Heart left ventricle (tissue), 13 donors: ENCODE measurements around the gene LMBR1.

Experiments used
- POLR2A ChIP-seq, 2 donors: fragments of 450-650 bp; IDR thresholded peaks; one replicate each; pipeline ENCODE4 v1.6.1; 2017; ENCODE audit warnings: antibody characterized with exemption in 2 of 2, mild to moderate bottlenecking in 2 of 2, moderate library complexity in 2 of 2
- TF ChIP-seq, protein P1 (sequence below), 12 donors: fragments of 200-600 bp; sonication (generic) in 4 of 12; IDR thresholded peaks; one replicate each; pipeline versions ENCODE4 v1.5.0 to v1.8.0; 2018 to 2022; ENCODE audit warnings: antibody characterized with exemption in 12 of 12, mild to moderate bottlenecking in 5 of 12
- donor health status: ischemic (EF 13 %, LVEDD 7.1; RV severe dilation, severe dysfunction).
- donor health status: DM: no; HTN: yes; CAD: no.
- donor health status: DM: no; HTN: no; CAD: no.
- donor health status: ischemic (EF 25% LVEDD 6.9; RV normal size, moderate dysfunction).
- donor health status: ischemic (EF 25% LVEDD 5.7; RV mildly dilated, moderate dysfunction).
- donor health status: ischemic (EF 35%, LVEDD 5.7; RV mildly dilated, moderate dysfunction).
- donor health status: nonischemic (EF 11% LVEDD 7.7; RV severe dilation, severe dysfunction).
- donor health status: DM: yes; HTN: yes; CAD: no.
- donor health status: PGD.
- donor health status: ischemic (EF 29% LVEDD 5.4; RV normal size, mild dysfunction).
- donor health status: nonischemic (EF 23%, LVEDD 6.1; RV moderate dilation, normal function).

DNA sequence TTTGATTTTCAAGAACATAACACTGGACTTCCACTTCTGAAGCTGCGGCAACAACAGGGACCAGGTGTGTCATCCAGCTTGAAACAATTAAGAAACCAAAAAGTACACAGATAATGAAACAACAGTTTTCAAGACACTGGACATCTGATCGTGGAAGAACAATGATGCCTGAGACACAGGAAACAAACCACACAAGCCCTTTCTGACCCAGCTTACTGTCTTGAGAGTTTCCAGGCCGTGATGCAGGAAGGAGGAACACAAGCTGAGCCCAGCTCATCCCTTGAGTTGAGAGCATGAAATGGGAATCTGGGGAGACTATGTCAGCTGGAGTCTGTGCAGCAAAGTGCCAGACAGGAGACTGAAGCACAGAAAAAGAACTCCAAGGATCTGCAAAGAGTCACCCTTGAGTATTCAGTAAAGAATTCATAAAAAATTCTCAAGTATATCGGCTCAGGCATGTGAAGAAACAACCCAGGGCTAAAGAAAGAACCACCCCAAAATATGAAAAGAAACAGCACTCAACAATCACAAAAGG, 160.8 kb downstream of the LMBR1 start:
- TF ChIP-seq, protein P1, sequence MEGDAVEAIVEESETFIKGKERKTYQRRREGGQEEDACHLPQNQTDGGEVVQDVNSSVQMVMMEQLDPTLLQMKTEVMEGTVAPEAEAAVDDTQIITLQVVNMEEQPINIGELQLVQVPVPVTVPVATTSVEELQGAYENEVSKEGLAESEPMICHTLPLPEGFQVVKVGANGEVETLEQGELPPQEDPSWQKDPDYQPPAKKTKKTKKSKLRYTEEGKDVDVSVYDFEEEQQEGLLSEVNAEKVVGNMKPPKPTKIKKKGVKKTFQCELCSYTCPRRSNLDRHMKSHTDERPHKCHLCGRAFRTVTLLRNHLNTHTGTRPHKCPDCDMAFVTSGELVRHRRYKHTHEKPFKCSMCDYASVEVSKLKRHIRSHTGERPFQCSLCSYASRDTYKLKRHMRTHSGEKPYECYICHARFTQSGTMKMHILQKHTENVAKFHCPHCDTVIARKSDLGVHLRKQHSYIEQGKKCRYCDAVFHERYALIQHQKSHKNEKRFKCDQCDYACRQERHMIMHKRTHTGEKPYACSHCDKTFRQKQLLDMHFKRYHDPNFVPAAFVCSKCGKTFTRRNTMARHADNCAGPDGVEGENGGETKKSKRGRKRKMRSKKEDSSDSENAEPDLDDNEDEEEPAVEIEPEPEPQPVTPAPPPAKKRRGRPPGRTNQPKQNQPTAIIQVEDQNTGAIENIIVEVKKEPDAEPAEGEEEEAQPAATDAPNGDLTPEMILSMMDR (IDR thresholded peaks at IDR 0.05) = no peak
- no peak for TF ChIP-seq POLR2A (IDR thresholded peaks at IDR 0.05)
